ES-I3 (cell line): Measurements from ENCODE around the gene SCN4A.
A peak's percentile ranks its signal among the peaks of the same experiment; 100 is the strongest.
"Not testable (repeated sequence)": the region's sequence is repeated elsewhere in the genome, so short reads cannot be mapped to it uniquely, and the experiment has no call there.

Experiments used
- H3K36me3 ChIP-seq: 2 replicates; pipeline ENCODE4 v1.6.1; 2013; ENCODE audit warnings: mild to moderate bottlenecking, low read length, control low read depth, moderate library complexity; ENCODE audit not compliant: insufficient read depth
- H3K4me1 ChIP-seq: 2 replicates; pipeline ENCODE4 v1.6.1; 2013; ENCODE audit warnings: mild to moderate bottlenecking, control low read depth, low read length; ENCODE audit not compliant: insufficient read depth
- H3K9ac ChIP-seq: 2 replicates; pipeline ENCODE4 v1.6.1; 2013; ENCODE audit warnings: low read depth, mild to moderate bottlenecking, low read length, moderate library complexity
- H3K9me3 ChIP-seq: 2 replicates; pipeline ENCODE4 v1.6.1; 2013; ENCODE audit warnings: mild to moderate bottlenecking, low read length, moderate library complexity; ENCODE audit not compliant: control insufficient read depth, insufficient read depth

Gene SCN4A

GRCh38 chr17:63983320-63983719 is 10.6 kb upstream of the SCN4A start:
- Histone ChIP-seq H3K36me3 (no peaks in the 10 kb centered on the region), H3K4me1 (peaks cover 5% of the 10 kb centered on the region; the same call in 1 of the 2 replicates), H3K9ac (no peak overlapping the region), H3K9me3 (no peaks in the 10 kb centered on the region)

- not testable (repeated sequence) for H3K9ac ChIP-seq, H3K4me1 ChIP-seq, H3K36me3 ChIP-seq, H3K9me3 ChIP-seq
Measured at GRCh38 chr17:63982641-63983040, 9.9 kb upstream of the SCN4A start.

GRCh38 chr17:63978272-63979200 is 5.8 kb upstream of the SCN4A start:
- Histone ChIP-seq H3K9me3 (no peaks in the 10 kb centered on the region; the same call in 1 of the 2 replicates), H3K4me1 (peaks cover 13% of the 10 kb centered on the region; the same call in 1 of the 2 replicates), H3K36me3 (no peaks in the 10 kb centered on the region), H3K9ac (no peak overlapping the region)

GRCh38 chr17:63976702-63977101 is 4.0 kb upstream of the SCN4A start:
- peaks cover 13% of the 10 kb centered on the region; the same call in 1 of the 2 replicates for H3K4me1 ChIP-seq
- H3K36me3 ChIP-seq: no peaks in the 10 kb centered on the region

GRCh38 chr17:63975541-63976092 is 2.9 kb upstream of the SCN4A start:
- no peaks in the 10 kb centered on the region for H3K36me3 ChIP-seq
- peaks cover 13% of the 10 kb centered on the region; the same call in 1 of the 2 replicates for H3K4me1 ChIP-seq
- H3K9me3 ChIP-seq: no peaks in the 10 kb centered on the region; the same call in 1 of the 2 replicates
- no peak overlapping the region for H3K9ac ChIP-seq

More at GRCh38 chr17:63976702-63977101, 4.0 kb upstream of the SCN4A start:
- Histone ChIP-seq H3K9me3 (no peaks in the 10 kb centered on the region; the same call in 1 of the 2 replicates), H3K9ac (no peak overlapping the region)

GRCh38 chr17:63974594-63975192 is 2.0 kb upstream of the SCN4A start:
- peaks cover 13% of the 10 kb centered on the region; the same call in 1 of the 2 replicates for H3K4me1 ChIP-seq
- no peaks in the 10 kb centered on the region; the same call in 1 of the 2 replicates for H3K9me3 ChIP-seq
- H3K36me3 ChIP-seq: no peaks in the 10 kb centered on the region
- H3K9ac ChIP-seq: no peak overlapping the region

GRCh38 chr17:63973930-63974593 is 1.3 kb upstream of the SCN4A start:
- Histone ChIP-seq H3K36me3 (no peaks in the 10 kb centered on the region), H3K9ac (no peak overlapping the region), H3K9me3 (no peaks in the 10 kb centered on the region; the same call in 1 of the 2 replicates), H3K4me1 (peaks cover 13% of the 10 kb centered on the region; the same call in 1 of the 2 replicates)

GRCh38 chr17:63973247-63973646 is 529 bp upstream of the SCN4A start:
- H3K4me1 ChIP-seq: peaks cover 13% of the 10 kb centered on the region; the same call in 1 of the 2 replicates
- no peak overlapping the region for H3K9ac ChIP-seq
- no peaks in the 10 kb centered on the region for H3K36me3 ChIP-seq
- H3K9me3 ChIP-seq: no peaks in the 10 kb centered on the region; the same call in 1 of the 2 replicates

- peaks cover 6% of the 10 kb centered on the region; the same call in 1 of the 2 replicates for H3K4me1 ChIP-seq
- H3K9me3 ChIP-seq: no peaks in the 10 kb centered on the region
- no peaks in the 10 kb centered on the region for H3K36me3 ChIP-seq
- H3K9ac ChIP-seq: no peak overlapping the region
Measured at GRCh38 chr17:63969278-63969677, 3.4 kb downstream of the SCN4A start.

GRCh38 chr17:63967953-63968352 is 4.8 kb downstream of the SCN4A start:
- Histone ChIP-seq H3K9me3 (no peaks in the 10 kb centered on the region), H3K36me3 (no peaks in the 10 kb centered on the region), H3K4me1 (no peaks in the 10 kb centered on the region), H3K9ac (no peak overlapping the region)

- Histone ChIP-seq H3K9ac (no peak overlapping the region), H3K36me3 (no peaks in the 10 kb centered on the region), H3K9me3 (no peaks in the 10 kb centered on the region), H3K4me1 (peaks cover 8% of the 10 kb centered on the region)
Measured at GRCh38 chr17:63966646-63967264, 6.0 kb downstream of the SCN4A start.

- Histone ChIP-seq H3K36me3 (no peaks in the 10 kb centered on the region), H3K4me1 (peaks cover 8% of the 10 kb centered on the region), H3K9me3 (no peaks in the 10 kb centered on the region), H3K9ac (no peak overlapping the region)
Measured at GRCh38 chr17:63963123-63963522, 9.6 kb downstream of the SCN4A start.

GRCh38 chr17:63962298-63962744 is 10.4 kb downstream of the SCN4A start:
- H3K4me1 ChIP-seq: peaks cover 8% of the 10 kb centered on the region
- no peaks in the 10 kb centered on the region for H3K36me3 ChIP-seq
- no peaks in the 10 kb centered on the region for H3K9me3 ChIP-seq
- H3K9ac ChIP-seq: peak overlapping the region; percentile 8; the same call in 1 of the 2 replicates
